WERI-Rb-1 (cell line): ENCODE data around the gene LRRC42.

Source experiments
- DNase-seq: peaks from one replicate; pipeline ENCODE4 v3.0.0-alpha.2; 2020
- H3K27ac ChIP-seq: fragments of 250-450 bp; sonication (Bioruptor Pico); 2 replicates; pipeline ENCODE4 v1.5.1; 2020; ENCODE audit warnings: mild to moderate bottlenecking, moderate library complexity
- H3K27me3 ChIP-seq: fragments of 250-450 bp; sonication (Bioruptor Pico); 2 replicates; pipeline ENCODE4 v1.5.1; 2021; ENCODE audit warnings: mild to moderate bottlenecking, low read depth, moderate library complexity; ENCODE audit not compliant: insufficient read depth, severe bottlenecking
- H3K36me3 ChIP-seq: fragments of 250-450 bp; sonication (Bioruptor Pico); 2 replicates; pipeline ENCODE4 v1.5.1; 2020; ENCODE audit warnings: mild to moderate bottlenecking, moderate library complexity
- H3K4me3 ChIP-seq: 2 replicates; pipeline ENCODE4 v1.5.1; 2011; ENCODE audit warnings: low read depth, mild to moderate bottlenecking, control low read depth, low read length
- H3K9me3 ChIP-seq: fragments of 250-450 bp; sonication (Bioruptor Pico); 2 replicates; pipeline ENCODE4 v1.5.1; 2021; ENCODE audit warnings: mild to moderate bottlenecking, moderate library complexity; ENCODE audit not compliant: severe bottlenecking
- CTCF ChIP-seq: IDR thresholded peaks from 2 replicates; pipeline ENCODE4 v1.5.1; 2011; ENCODE audit warnings: low read depth, mild to moderate bottlenecking, control low read depth, inconsistent platforms, low read length

The LRRC42 gene

GRCh38 chr1:54011316-54012007, 65.3 kb downstream of the LRRC42 start:
- Histone ChIP-seq H3K27ac (no peak overlapping the region), H3K36me3 (no peaks in the 10 kb centered on the region), H3K9me3 (no peaks in the 10 kb centered on the region), H3K4me3 (no peak overlapping the region), H3K27me3 (no peaks in the 10 kb centered on the region)
- no peak for DNase-seq
- TF ChIP-seq CTCF = no peak

GRCh38 chr1:54012008-54012325, 65.8 kb downstream of the LRRC42 start:
- TF ChIP-seq CTCF = no peak
- no peak overlapping the region for H3K27ac ChIP-seq
- no peaks in the 10 kb centered on the region for H3K9me3 ChIP-seq
- H3K36me3 ChIP-seq = no peaks in the 10 kb centered on the region
- no peak overlapping the region for H3K4me3 ChIP-seq
- no peak for DNase-seq
- H3K27me3 ChIP-seq = no peaks in the 10 kb centered on the region

GRCh38 chr1:54012863-54013262, 66.7 kb downstream of the LRRC42 start:
- Histone ChIP-seq H3K36me3 (no peaks in the 10 kb centered on the region), H3K4me3 (no peak overlapping the region), H3K27ac (no peak overlapping the region), H3K9me3 (no peaks in the 10 kb centered on the region), H3K27me3 (no peaks in the 10 kb centered on the region)
- no peak for DNase-seq
- no peak for TF ChIP-seq CTCF

- no peak overlapping the region for H3K4me3 ChIP-seq
- no peak for TF ChIP-seq CTCF
- no peak for DNase-seq
- no peaks in the 10 kb centered on the region for H3K27me3 ChIP-seq
- no peak overlapping the region for H3K27ac ChIP-seq
- no peaks in the 10 kb centered on the region for H3K9me3 ChIP-seq
- no peaks in the 10 kb centered on the region for H3K36me3 ChIP-seq
These were observed 67.4 kb downstream of the LRRC42 start for GRCh38 chr1:54013393-54014008.

GRCh38 chr1:54014009-54014629, 68.0 kb downstream of the LRRC42 start:
- no peaks in the 10 kb centered on the region for H3K36me3 ChIP-seq
- no peak overlapping the region for H3K27ac ChIP-seq
- H3K9me3 ChIP-seq = no peaks in the 10 kb centered on the region
- no peak for DNase-seq
- no peaks in the 10 kb centered on the region for H3K27me3 ChIP-seq
- no peak overlapping the region for H3K4me3 ChIP-seq
- TF ChIP-seq CTCF = no peak
